ENCODE measurements around the gene MRPL10. TPM values are rescaled to one million over a fixed set of nuclear protein-coding genes. Genes with fewer than 3 reads are reported as not detected.

The MRPL10 gene
- total RNA-seq, result 10 to 100 TPM; 45.8 to 79.2 (median 63.2) TPM
- 10 to 100 TPM; 43.8 to 64.5 TPM for polyA plus RNA-seq
- long read RNA-seq, donor 1, transcript MRPL10-202 (5 exons, 1,725 nt), result major isoform, 34 of 91 reads
- long read RNA-seq, donor 1, transcript MRPL10-203 (6 exons, 1,622 nt), result minor isoform, 8 of 91 reads
- long read RNA-seq, donor 1, partial matches to known transcripts, result 44 of 91 reads
- long read RNA-seq, donor 1, other reads (novel, unspliced or antisense), result 5 of 91 reads
- long read RNA-seq, donor 2, transcript MRPL10-203 (6 exons, 1,622 nt), result minor isoform, 29 of 248 reads
- long read RNA-seq, donor 2, transcript MRPL10-202 (5 exons, 1,725 nt), result major isoform, 75 of 248 reads
- long read RNA-seq, donor 2, partial matches to known transcripts, result 134 of 248 reads
- long read RNA-seq, donor 2, other reads (novel, unspliced or antisense), result 9 of 248 reads
- long read RNA-seq, donor 3, transcript MRPL10-202 (5 exons, 1,725 nt), result major isoform, 10 of 43 reads
- long read RNA-seq, donor 3, partial matches to known transcripts, result 29 of 43 reads
- long read RNA-seq, donor 3, other reads (novel, unspliced or antisense), result 0 of 43 reads

DNA sequence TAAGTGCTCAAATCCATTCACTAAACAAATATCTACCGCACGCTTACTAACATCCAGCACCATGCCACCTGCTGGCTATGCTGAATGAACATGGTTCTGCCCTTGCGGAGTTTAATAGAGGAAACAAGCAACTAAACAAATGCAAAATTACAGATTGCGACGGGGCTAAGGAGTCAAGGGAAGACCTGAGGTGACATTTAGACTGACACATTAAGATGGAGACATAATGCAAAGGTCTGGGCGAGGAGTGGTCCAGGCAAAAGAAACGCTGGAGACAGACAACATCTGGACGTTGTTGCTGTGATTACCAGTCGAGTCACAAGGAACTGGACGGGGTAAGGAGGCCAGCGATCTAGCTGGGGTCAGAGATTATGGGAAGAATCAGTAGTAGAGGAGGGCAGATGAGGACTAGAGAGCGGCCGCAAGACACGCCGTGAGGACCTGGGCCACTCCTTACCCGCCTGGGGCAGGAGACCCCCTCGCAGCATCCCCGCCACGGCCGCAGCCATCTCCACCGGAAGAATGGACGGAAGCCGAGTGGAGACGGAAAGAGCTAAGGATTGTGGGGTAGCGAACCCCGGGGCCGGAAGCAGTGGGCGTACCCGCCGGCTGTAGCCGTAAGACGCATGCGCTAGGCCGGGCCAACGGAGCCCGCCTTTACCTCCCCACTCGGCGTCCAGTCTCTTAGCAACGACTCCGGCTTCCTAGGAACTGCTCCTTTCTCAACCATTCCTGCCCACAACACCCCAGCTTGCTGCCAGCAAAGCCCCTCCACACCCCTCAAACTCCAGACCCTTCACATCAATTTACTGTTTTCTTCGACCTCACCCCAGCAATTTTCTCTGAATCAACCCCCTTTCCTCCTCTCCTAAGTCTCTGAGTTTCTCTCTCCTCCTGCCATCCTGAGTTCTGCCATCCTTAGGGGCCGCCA, at the start of gene MRPL10, which contains the start of gene LRRC46:
MRPL10 (minus strand) TSS at position 539 of the 931 bp plus-strand sequence; CDS start at position 509, 30 bp downstream.
LRRC46 (plus strand) TSS at position 668 of the 931 bp plus-strand sequence. CDS start 320 bp downstream, outside the sequence.
- H3K9me3 ChIP-seq, result no peaks in the 10 kb centered on the region
- WGBS, 4 donors, result 0 to 1% (median 1%) methylated on average over 28 to 42 of the region's 42 CpGs
- H3K36me3 ChIP-seq, result peaks cover 0 to 41% (median 31%) of the 10 kb centered on the region in 9 donors
- peak within 1 kb of the TSS; percentile 68 to 93 (median 77) for H3K4me3 ChIP-seq
- peak in 1 of 2 donors; percentile 85 for TF ChIP-seq POLR2A (IDR thresholded peaks at IDR 0.05)
- TF ChIP-seq, protein P1, sequence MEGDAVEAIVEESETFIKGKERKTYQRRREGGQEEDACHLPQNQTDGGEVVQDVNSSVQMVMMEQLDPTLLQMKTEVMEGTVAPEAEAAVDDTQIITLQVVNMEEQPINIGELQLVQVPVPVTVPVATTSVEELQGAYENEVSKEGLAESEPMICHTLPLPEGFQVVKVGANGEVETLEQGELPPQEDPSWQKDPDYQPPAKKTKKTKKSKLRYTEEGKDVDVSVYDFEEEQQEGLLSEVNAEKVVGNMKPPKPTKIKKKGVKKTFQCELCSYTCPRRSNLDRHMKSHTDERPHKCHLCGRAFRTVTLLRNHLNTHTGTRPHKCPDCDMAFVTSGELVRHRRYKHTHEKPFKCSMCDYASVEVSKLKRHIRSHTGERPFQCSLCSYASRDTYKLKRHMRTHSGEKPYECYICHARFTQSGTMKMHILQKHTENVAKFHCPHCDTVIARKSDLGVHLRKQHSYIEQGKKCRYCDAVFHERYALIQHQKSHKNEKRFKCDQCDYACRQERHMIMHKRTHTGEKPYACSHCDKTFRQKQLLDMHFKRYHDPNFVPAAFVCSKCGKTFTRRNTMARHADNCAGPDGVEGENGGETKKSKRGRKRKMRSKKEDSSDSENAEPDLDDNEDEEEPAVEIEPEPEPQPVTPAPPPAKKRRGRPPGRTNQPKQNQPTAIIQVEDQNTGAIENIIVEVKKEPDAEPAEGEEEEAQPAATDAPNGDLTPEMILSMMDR (IDR thresholded peaks at IDR 0.05), result peak in 1 of 12 donors; percentile 18
- intact Hi-C loops (cut with DNase I), result no loop called here
- H3K27me3 ChIP-seq, result no peaks in the 10 kb centered on the region
- DNase-seq (peak; percentile 94 to 96 (median 95)), ATAC-seq (peak; percentile 95 to 98 (median 96))
- H3K4me1 ChIP-seq, result peaks cover 0 to 52% (median 24%) of the 10 kb centered on the region in 12 donors
- peak within 1 kb of the TSS in 11 of 12 donors; percentile 53 to 86 (median 75) for H3K27ac ChIP-seq

DNA sequence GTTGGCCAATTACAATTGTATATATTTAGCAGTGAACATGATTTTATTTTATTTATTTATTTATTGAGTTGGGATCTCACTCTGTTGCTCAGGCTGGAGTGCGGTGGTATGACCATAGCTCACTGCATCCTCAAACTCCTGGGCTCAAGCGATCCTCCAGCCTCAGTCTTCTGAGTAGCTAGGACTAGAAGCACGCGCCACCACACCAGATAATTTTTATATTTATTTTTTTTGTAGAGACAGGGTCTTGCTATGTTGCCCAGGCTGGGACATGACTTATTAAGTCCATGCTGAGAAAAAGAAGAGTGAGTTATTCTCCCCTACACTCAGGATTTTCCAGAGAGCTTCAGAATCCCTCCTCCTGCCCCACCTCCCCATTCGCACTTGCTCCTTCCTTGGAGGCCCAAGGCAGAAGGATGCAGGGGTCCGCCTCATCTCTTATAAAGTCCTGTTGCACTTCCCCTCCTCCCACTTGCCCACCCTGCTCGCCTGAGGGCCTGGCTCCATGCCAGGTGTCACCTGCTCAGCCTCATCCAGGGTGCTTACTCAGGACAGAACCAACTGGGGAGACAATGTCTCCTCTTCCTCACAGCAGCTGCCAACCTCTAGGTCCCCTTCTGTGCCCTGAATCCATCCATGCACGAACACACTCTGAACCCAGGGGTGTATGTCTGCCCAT, 48.6 kb upstream of the MRPL10 start:
- peak in 1 of 5 donors; percentile 35 for DNase-seq
- no peaks in the 10 kb centered on the region for H3K36me3 ChIP-seq
- peaks cover 0 to 32% (median 10%) of the 10 kb centered on the region in 9 donors for H3K27me3 ChIP-seq
- H3K4me1 ChIP-seq, result peaks cover 0 to 22% (median 3%) of the 10 kb centered on the region in 12 donors
- no peak for TF ChIP-seq POLR2A (IDR thresholded peaks at IDR 0.05)
- TF ChIP-seq, protein P1 (IDR thresholded peaks at IDR 0.05), result no peak
- H3K4me3 ChIP-seq, result no peak overlapping the region
- intact Hi-C loops (cut with DNase I), result loop anchor here in 1 of 10 donors (1.0 kb wide), 1 partner anchor 26 kb away; no protein-coding TSS in a partner anchor
- ATAC-seq, result no peak
- 83 to 85% (median 85%) methylated on average over 8 of the region's 8 CpGs for WGBS, 4 donors
- H3K9me3 ChIP-seq, result no peaks in the 10 kb centered on the region
- H3K27ac ChIP-seq, result no peak overlapping the region

DNA sequence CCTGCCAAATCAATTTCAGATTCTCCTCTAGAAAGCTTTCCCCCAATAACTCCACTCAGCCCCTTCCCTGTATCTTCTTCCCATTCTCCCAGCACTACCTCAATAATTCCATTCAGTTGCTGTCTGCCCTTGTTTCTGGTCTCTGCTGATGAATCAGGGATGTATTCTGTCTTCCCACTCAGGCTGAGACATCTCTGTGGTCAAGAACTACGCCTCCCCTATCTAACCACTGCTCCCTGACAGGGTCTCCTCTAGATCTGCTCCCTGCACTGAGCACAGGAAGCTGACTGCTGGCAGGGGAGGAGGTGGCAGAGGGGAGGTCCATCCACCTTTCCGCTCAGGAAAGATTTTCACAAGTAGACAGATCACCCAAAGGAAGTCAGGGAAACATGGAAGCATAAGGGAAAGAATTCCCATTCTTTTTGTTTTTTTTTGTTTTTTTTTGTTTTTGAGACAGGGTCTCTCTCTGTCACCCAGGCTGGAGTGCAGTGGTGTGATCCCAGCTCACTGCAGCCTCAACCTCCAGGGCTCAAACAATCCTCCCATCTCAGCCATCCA, 47.8 kb upstream of the MRPL10 start:
- H3K4me3 ChIP-seq, result no peak overlapping the region
- TF ChIP-seq, protein P1 (IDR thresholded peaks at IDR 0.05), result no peak
- no peak for TF ChIP-seq POLR2A (IDR thresholded peaks at IDR 0.05)
- peaks cover 0 to 36% (median 14%) of the 10 kb centered on the region in 9 donors for H3K27me3 ChIP-seq
- no peaks in the 10 kb centered on the region for H3K9me3 ChIP-seq
- no peaks in the 10 kb centered on the region for H3K36me3 ChIP-seq
- no peak overlapping the region for H3K27ac ChIP-seq
- DNase-seq, result peak in 1 of 5 donors; percentile 3
- peaks cover 0 to 17% (median 3%) of the 10 kb centered on the region in 12 donors for H3K4me1 ChIP-seq
- intact Hi-C loops (cut with DNase I), result no loop called here
- no peak for ATAC-seq
- 62 to 74% (median 68%) methylated on average over 2 of the region's 2 CpGs for WGBS, 4 donors

Measured in heart left ventricle (tissue), 16 donors.